Esophagus muscularis mucosa (tissue), 4 donors: ENCODE measurements around the gene SUMO1.

Experiments
- CTCF ChIP-seq, 3 experiments: fragments of 200-600 bp in 2 of 3; fragments of 450-650 bp in 1 of 3; sonication (generic) in 2 of 3; IDR thresholded peaks; one replicate each; pipeline ENCODE4 v1.5.1; 2017 to 2019; ENCODE audit warnings: antibody characterized with exemption in 3 of 3, mild to moderate bottlenecking in 2 of 3, moderate library complexity in 1 of 3
- EP300 ChIP-seq: sonication (generic); formaldehyde crosslinking; IDR thresholded peaks from one replicate; pipeline ENCODE4 v1.6.1; 2017; ENCODE audit warnings: antibody characterized with exemption
- POLR2A ChIP-seq: fragments of 450-650 bp; IDR thresholded peaks from one replicate; pipeline ENCODE4 v1.6.1; 2017; ENCODE audit warnings: antibody characterized with exemption, moderate library complexity, mild to moderate bottlenecking, low read depth

- TF ChIP-seq CTCF (IDR thresholded peaks at IDR 0.05), result no peak
- TF ChIP-seq POLR2A, result no peak
- no peak for TF ChIP-seq EP300
These were observed 51.7 kb downstream of the SUMO1 start for GRCh38 chr2:202186641-202187202.
